ENCODE data around the gene RABGEF1. TPM values are rescaled to one million over a fixed set of nuclear protein-coding genes. Genes with fewer than 3 reads are reported as not detected.

RABGEF1 gene
- total and polyA plus RNA-seq, 2 donors (not counting 1 experiment from before 2014, with no cell fraction given), result 27.9 to 31.0 TPM

GRCh38 chr7:66832531-66833351, 92.2 kb downstream of the RABGEF1 start:
- no peak overlapping the region for H3K4me3 Mint-ChIP-seq
- Histone ChIP-seq H3K4me1 (ENCODE audit: control insufficient read depth in 2 of 2, insufficient read depth in 2 of 2, low read length in 2 of 2) (no peaks in the 10 kb centered on the region), H3K27me3 (replicated peaks in 1 of 4; ENCODE audit: control extremely low read depth in 1 of 4, control insufficient read depth in 3 of 4, insufficient read depth in 4 of 4, low read length in 3 of 4) (no peaks in the 10 kb centered on the region), H4K20me1 (ENCODE audit: control insufficient read depth, insufficient read depth, low read length, poor library complexity, severe bottlenecking) (no peaks in the 10 kb centered on the region), H3K4me2 (replicated peaks; ENCODE audit: low read depth, low read length, poor library complexity, severe bottlenecking) (no peak overlapping the region), H3K4me3 (ENCODE audit: control extremely low read depth in 1 of 5, extremely low read depth in 1 of 5, insufficient read depth in 1 of 5, low read depth in 2 of 5, low read length in 4 of 5) (no peak overlapping the region), H3K27ac (ENCODE audit: low read length in 2 of 2) (no peak overlapping the region), H3K9me3 (ENCODE audit: control extremely low read depth in 1 of 3, control insufficient read depth in 2 of 3, insufficient read depth in 1 of 3, low read length in 2 of 3) (peaks cover 0 to 13% (median 2%) of the 10 kb centered on the region in 3 donors), H2AFZ (ENCODE audit: insufficient read depth, low read depth, low read length, poor library complexity, severe bottlenecking) (no peak overlapping the region), H3K79me2 (ENCODE audit: control insufficient read depth, insufficient read depth, low read length) (no peaks in the 10 kb centered on the region), H3K36me3 (replicated peaks in 1 of 2; ENCODE audit: control extremely low read depth in 1 of 2, control insufficient read depth in 1 of 2, extremely low read depth in 1 of 2, insufficient read depth in 2 of 2, low read length in 1 of 2) (no peaks in the 10 kb centered on the region), H3K9ac (ENCODE audit: low read length) (no peak overlapping the region)
- 89% methylated on average over 10 of the region's 12 CpGs for WGBS (ENCODE audit: insufficient coverage)
- no peaks in the 10 kb centered on the region for H3K4me1 Mint-ChIP-seq
- POLR2A ChIA-PET, result no interaction called here
- TF ChIP-seq EZH2 (IDR thresholded peaks at IDR 0.05; ENCODE audit: borderline replicate concordance, insufficient read depth, low read depth, low read length, poor library complexity, severe bottlenecking) (no peak), CTCF (IDR thresholded peaks at IDR 0.05) (no peak)
- H3K9me3 Mint-ChIP-seq (ENCODE audit: insufficient read depth), result no peaks in the 10 kb centered on the region
- intact Hi-C loops (cut with micrococcal nuclease), result no loop called here
- peak; percentile 15 for DNase-seq
- H3K27me3 Mint-ChIP-seq, result no peaks in the 10 kb centered on the region
- CTCF ChIA-PET, result no interaction called here
- no peak overlapping the region for H3K27ac Mint-ChIP-seq
- ATAC-seq (ENCODE audit: low read depth), result no peak

GRCh38 chr7:66837007-66837406, 96.5 kb downstream of the RABGEF1 start:
- ChIA-PET CTCF (no interaction called here), POLR2A (interaction anchor here (0.6 kb wide), 1 partner anchor 68 kb away, joined by 3 read pairs; no protein-coding TSS in a partner anchor)
- WGBS (ENCODE audit: insufficient coverage), result 100% methylated on average over 1 of the region's 5 CpGs
- no peak overlapping the region for H2AFZ ChIP-seq (ENCODE audit: insufficient read depth, low read depth, low read length, poor library complexity, severe bottlenecking)
- ATAC-seq (ENCODE audit: low read depth) (no peak), DNase-seq (no peak)
- no peak overlapping the region for H3K4me2 ChIP-seq (replicated peaks; ENCODE audit: low read depth, low read length, poor library complexity, severe bottlenecking)
- TF ChIP-seq EZH2 (IDR thresholded peaks at IDR 0.05; ENCODE audit: borderline replicate concordance, insufficient read depth, low read depth, low read length, poor library complexity, severe bottlenecking) (no peak), CTCF (IDR thresholded peaks at IDR 0.05) (no peak)
- no peak overlapping the region for H3K9ac ChIP-seq (ENCODE audit: low read length)
- Mint-ChIP-seq H3K27ac (no peak overlapping the region), H3K9me3 (ENCODE audit: insufficient read depth) (no peaks in the 10 kb centered on the region), H3K27me3 (no peaks in the 10 kb centered on the region), H3K4me1 (no peaks in the 10 kb centered on the region), H3K4me3 (no peak overlapping the region)
- H3K27ac ChIP-seq (ENCODE audit: low read length in 2 of 2), result no peak overlapping the region
- H3K36me3 ChIP-seq (replicated peaks in 1 of 2; ENCODE audit: control extremely low read depth in 1 of 2, control insufficient read depth in 1 of 2, extremely low read depth in 1 of 2, insufficient read depth in 2 of 2, low read length in 1 of 2), result no peaks in the 10 kb centered on the region
- no peaks in the 10 kb centered on the region for H3K79me2 ChIP-seq (ENCODE audit: control insufficient read depth, insufficient read depth, low read length)
- no peaks in the 10 kb centered on the region for H3K27me3 ChIP-seq (replicated peaks in 1 of 4; ENCODE audit: control extremely low read depth in 1 of 4, control insufficient read depth in 3 of 4, insufficient read depth in 4 of 4, low read length in 3 of 4)
- intact Hi-C loops (cut with micrococcal nuclease), result no loop called here
- no peaks in the 10 kb centered on the region for H4K20me1 ChIP-seq (ENCODE audit: control insufficient read depth, insufficient read depth, low read length, poor library complexity, severe bottlenecking)
- no peak overlapping the region for H3K4me3 ChIP-seq (ENCODE audit: control extremely low read depth in 1 of 5, extremely low read depth in 1 of 5, insufficient read depth in 1 of 5, low read depth in 2 of 5, low read length in 4 of 5)
- no peaks in the 10 kb centered on the region for H3K4me1 ChIP-seq (ENCODE audit: control insufficient read depth in 2 of 2, insufficient read depth in 2 of 2, low read length in 2 of 2)
- H3K9me3 ChIP-seq (ENCODE audit: control extremely low read depth in 1 of 3, control insufficient read depth in 2 of 3, insufficient read depth in 1 of 3, low read length in 2 of 3), result peaks cover 0 to 13% (median 2%) of the 10 kb centered on the region in 3 donors
